Gastroesophageal sphincter (tissue), 4 donors: ENCODE measurements around the gene CCDC178. TPM values are rescaled to one million over a fixed set of nuclear protein-coding genes. Genes with fewer than 3 reads are reported as not detected.
"Not testable (repeated sequence)": the region's sequence is repeated elsewhere in the genome, so short reads cannot be mapped to it uniquely, and the experiment has no call there.

Experiments used
- ATAC-seq: fragments of 150-250 bp; one replicate; pipeline ENCODE4 v1.9.1; 2016; ENCODE audit warnings: mild to moderate bottlenecking, moderate library complexity
- H3K27ac ChIP-seq, 4 donors: fragments of 200-600 bp; sonication (generic) in 3 of 4; 1 replicate in 3 of 4; 2 replicates in 1 of 4; pipeline ENCODE4 v1.5.1; 2016 to 2019
- H3K27me3 ChIP-seq: fragments of 200-600 bp; sonication (generic); one replicate; pipeline ENCODE4 v1.5.1; 2019
- H3K36me3 ChIP-seq, 2 donors: fragments of 200-600 bp; sonication (generic); one replicate each; pipeline ENCODE4 v1.5.1; 2019; ENCODE audit warnings: control low read depth in 1 of 2
- H3K4me1 ChIP-seq, 3 donors: fragments of 200-600 bp; sonication (generic); 1 replicate in 2 of 3; 2 replicates in 1 of 3; pipeline ENCODE4 v1.5.1; 2016 to 2019; ENCODE audit warnings: control low read depth in 2 of 3
- H3K4me3 ChIP-seq, 2 donors: fragments of 200-600 bp; sonication (generic); one replicate each; pipeline ENCODE4 v1.5.1; 2019; ENCODE audit warnings: mild to moderate bottlenecking in 1 of 2, moderate library complexity in 1 of 2
- H3K9me3 ChIP-seq, 3 donors: fragments of 200-600 bp; sonication (generic); one replicate each; pipeline ENCODE4 v1.5.1; 2017 to 2019; ENCODE audit warnings: control low read depth in 2 of 3
- CTCF ChIP-seq, 4 experiments: fragments of 200-600 bp in 2 of 4; fragments of 450-650 bp in 2 of 4; sonication (generic) in 1 of 4; IDR thresholded peaks; one replicate each; pipeline ENCODE4 v1.5.1; 2017 to 2019; ENCODE audit warnings: antibody characterized with exemption in 4 of 4, mild to moderate bottlenecking in 2 of 4, moderate library complexity in 2 of 4
- EP300 ChIP-seq: sonication (generic); formaldehyde crosslinking; IDR thresholded peaks from one replicate; pipeline ENCODE4 v1.6.1; 2017; ENCODE audit warnings: antibody characterized with exemption, mild to moderate bottlenecking
- POLR2A ChIP-seq, 2 donors: fragments of 450-650 bp; IDR thresholded peaks; one replicate each; pipeline ENCODE4 v1.6.1; 2017; ENCODE audit warnings: antibody characterized with exemption in 2 of 2, mild to moderate bottlenecking in 2 of 2, moderate library complexity in 1 of 2
- POLR2AphosphoS5 ChIP-seq: sonication (generic); formaldehyde crosslinking; IDR thresholded peaks from one replicate; pipeline ENCODE4 v1.6.1; 2017; ENCODE audit warnings: antibody characterized with exemption
- WGBS, 2 donors: methylation state at CpG; one replicate each; pipeline ENCODE4 v1.1.5; 2018; ENCODE audit warnings: low coverage in 1 of 2; 5-methylcytosine and 5-hydroxymethylcytosine counted together
- total RNA-seq, 4 donors: library from RNA; depleted of rRNA; stranded (reverse); fragments of >200 nt; gene quantifications; one replicate each; pipeline ENCODE4 v1.1.0, GENCODE V29; 2016

CCDC178 gene
- total RNA-seq, 4 donors from 2014 or later, result 0.27 to 3.3 (median 2.1) TPM; not detected in 1

- no peak overlapping the region for H3K4me3 ChIP-seq
- no peaks in the 10 kb centered on the region for H3K9me3 ChIP-seq
- no peaks in the 10 kb centered on the region for H3K36me3 ChIP-seq
- no peak overlapping the region for H3K27ac ChIP-seq
- no peak for TF ChIP-seq CTCF (IDR thresholded peaks at IDR 0.05)
- H3K4me1 ChIP-seq, result no peaks in the 10 kb centered on the region
- H3K27me3 ChIP-seq, result no peaks in the 10 kb centered on the region
- no peak for ATAC-seq
These were observed 474.4 kb downstream of the CCDC178 start for GRCh38 chr18:32966141-32966540.

- 74 to 78% methylated on average over 3 to 5 of the region's 5 CpGs for WGBS, 2 donors
- no peak for ATAC-seq
- Histone ChIP-seq H3K36me3 (no peaks in the 10 kb centered on the region), H3K4me1 (no peaks in the 10 kb centered on the region), H3K4me3 (no peak overlapping the region), H3K27ac (no peak overlapping the region), H3K9me3 (no peaks in the 10 kb centered on the region), H3K27me3 (no peaks in the 10 kb centered on the region)
- TF ChIP-seq POLR2AphosphoS5 (no peak), CTCF (IDR thresholded peaks at IDR 0.05) (no peak), POLR2A (IDR thresholded peaks at IDR 0.05) (no peak), EP300 (no peak)
These were observed 479.0 kb downstream of the CCDC178 start for GRCh38 chr18:32961538-32961937.

GRCh38 chr18:32958746-32959145 lies 481.8 kb downstream of the CCDC178 start:
- Histone ChIP-seq H3K36me3 (no peaks in the 10 kb centered on the region), H3K27ac (no peak overlapping the region), H3K9me3 (no peaks in the 10 kb centered on the region), H3K4me1 (no peaks in the 10 kb centered on the region), H3K4me3 (no peak overlapping the region), H3K27me3 (no peaks in the 10 kb centered on the region)
- TF ChIP-seq POLR2A (IDR thresholded peaks at IDR 0.05) (no peak), POLR2AphosphoS5 (no peak), CTCF (IDR thresholded peaks at IDR 0.05) (no peak), EP300 (no peak)
- 71 to 100% methylated on average over 1 of the region's 1 CpG for WGBS, 2 donors
- no peak for ATAC-seq

- H3K36me3 ChIP-seq, result no peaks in the 10 kb centered on the region
- no peaks in the 10 kb centered on the region for H3K9me3 ChIP-seq
- no peaks in the 10 kb centered on the region for H3K4me1 ChIP-seq
- H3K27me3 ChIP-seq, result no peaks in the 10 kb centered on the region
- TF ChIP-seq POLR2A (IDR thresholded peaks at IDR 0.05) (no peak), CTCF (IDR thresholded peaks at IDR 0.05) (no peak), POLR2AphosphoS5 (no peak), EP300 (no peak)
- ATAC-seq, result no peak
- H3K4me3 ChIP-seq, result no peak overlapping the region
- no peak overlapping the region for H3K27ac ChIP-seq
- WGBS, 2 donors, result 0 to 21% methylated on average over 1 to 3 of the region's 3 CpGs
These were observed 483.8 kb downstream of the CCDC178 start for GRCh38 chr18:32956591-32957315.

GRCh38 chr18:32952318-32952717 lies 488.2 kb downstream of the CCDC178 start:
- not testable (repeated sequence) for H3K27me3 ChIP-seq, H3K4me3 ChIP-seq, ATAC-seq, H3K27ac ChIP-seq, H3K36me3 ChIP-seq, H3K9me3 ChIP-seq, H3K4me1 ChIP-seq
- WGBS, 2 donors, result 43 to 92% methylated on average over 1 to 2 of the region's 2 CpGs
